Left kidney (tissue), 2 donors: ENCODE data around the gene TNPO3. TPM values are rescaled to one million over a fixed set of nuclear protein-coding genes. Genes with fewer than 3 reads are reported as not detected.

Source experiments
- DNase-seq: peaks from one replicate; pipeline ENCODE4 v3.0.0-alpha.2; 2013
- polyA plus RNA-seq: library from polyadenylated mRNA; unstranded; fragments of 120-200 nt; gene quantifications from one replicate; pipeline ENCODE4 v1.2.1, GENCODE V29; 2013; ENCODE audit not compliant: insufficient read length

Gene TNPO3
- polyA plus RNA-seq, 1 donor = 52.1 TPM

DNA sequence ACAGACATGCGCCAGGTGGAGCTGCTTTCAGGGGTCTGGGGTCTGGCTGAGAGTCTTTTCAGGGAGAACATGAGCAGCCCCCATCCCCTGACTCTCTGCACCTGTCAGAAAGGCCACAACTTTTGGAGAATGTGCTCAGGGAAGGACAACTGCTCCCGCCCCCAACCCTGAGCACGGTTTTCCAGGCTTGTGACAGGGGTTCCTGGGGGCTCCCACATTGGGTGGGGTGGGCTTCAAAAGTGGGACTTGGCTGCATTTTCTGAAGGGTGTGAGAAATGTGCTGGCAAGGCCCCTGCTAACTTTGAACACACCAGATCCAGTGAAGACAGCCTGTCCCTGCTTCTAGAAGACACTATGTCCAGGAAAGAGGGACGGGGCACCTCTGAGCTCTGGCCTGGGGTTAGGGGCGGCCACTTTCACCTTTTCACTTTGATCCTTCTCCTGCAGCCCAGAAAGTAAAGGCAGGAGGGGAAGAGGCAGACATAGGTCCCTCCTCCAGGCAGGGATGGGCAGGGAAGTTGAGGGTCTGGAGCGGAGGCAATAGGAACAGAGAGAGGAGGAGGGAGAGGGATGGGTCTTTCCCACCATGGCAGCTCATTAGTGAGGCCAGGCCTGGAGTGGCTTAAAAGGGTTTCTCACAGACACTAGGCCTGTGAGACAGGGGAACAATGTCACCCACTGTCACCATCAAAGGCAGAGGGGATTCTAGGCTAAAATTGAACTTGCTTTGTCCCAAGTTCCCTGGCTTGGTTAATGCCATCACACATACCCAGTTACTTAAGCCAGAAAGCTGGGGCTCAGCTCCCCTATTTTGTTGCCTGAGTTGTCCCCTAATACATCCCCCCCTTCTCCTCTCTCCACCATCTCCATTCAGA, 145.9 kb downstream of the TNPO3 start:
- no peak for DNase-seq

DNA sequence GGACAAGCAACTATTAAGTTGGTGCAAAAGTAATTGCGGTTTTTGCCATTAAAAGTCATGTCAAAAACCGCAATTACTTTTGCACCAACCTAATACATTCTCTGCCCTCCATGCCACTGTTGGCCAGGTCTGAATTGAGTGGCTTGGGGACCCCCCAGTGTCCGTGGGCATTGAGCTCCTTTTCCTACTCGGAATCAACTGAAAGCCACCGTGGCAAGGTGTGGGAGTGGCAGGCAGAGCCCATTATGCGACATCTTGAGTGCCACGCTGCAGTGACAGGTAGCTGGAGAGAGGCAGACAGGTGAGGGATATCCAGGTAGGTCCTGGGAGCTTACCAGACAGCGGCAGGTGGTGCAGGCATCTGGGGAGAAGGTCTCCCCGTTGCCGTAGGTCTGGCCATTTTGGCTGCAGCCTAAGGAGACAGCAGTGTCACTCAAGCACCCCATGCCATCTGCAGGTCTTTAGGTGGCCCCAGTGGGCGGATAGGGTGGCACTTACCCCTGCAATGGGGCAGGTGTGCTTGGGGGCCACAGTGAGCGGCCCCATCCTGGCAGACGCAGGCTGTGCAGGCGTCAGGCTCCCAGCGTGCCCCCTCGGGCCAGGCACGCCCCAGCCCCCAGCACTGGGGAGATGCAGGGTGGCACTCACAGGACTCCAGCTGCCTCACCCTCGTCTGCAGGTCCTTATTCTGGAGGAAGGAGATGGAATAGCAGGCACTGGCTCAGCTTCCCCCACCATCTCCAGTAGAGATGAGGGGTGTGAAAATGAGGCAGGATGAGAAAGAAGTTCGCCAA, 147.9 kb downstream of the TNPO3 start:
- DNase-seq = no peak

DNA sequence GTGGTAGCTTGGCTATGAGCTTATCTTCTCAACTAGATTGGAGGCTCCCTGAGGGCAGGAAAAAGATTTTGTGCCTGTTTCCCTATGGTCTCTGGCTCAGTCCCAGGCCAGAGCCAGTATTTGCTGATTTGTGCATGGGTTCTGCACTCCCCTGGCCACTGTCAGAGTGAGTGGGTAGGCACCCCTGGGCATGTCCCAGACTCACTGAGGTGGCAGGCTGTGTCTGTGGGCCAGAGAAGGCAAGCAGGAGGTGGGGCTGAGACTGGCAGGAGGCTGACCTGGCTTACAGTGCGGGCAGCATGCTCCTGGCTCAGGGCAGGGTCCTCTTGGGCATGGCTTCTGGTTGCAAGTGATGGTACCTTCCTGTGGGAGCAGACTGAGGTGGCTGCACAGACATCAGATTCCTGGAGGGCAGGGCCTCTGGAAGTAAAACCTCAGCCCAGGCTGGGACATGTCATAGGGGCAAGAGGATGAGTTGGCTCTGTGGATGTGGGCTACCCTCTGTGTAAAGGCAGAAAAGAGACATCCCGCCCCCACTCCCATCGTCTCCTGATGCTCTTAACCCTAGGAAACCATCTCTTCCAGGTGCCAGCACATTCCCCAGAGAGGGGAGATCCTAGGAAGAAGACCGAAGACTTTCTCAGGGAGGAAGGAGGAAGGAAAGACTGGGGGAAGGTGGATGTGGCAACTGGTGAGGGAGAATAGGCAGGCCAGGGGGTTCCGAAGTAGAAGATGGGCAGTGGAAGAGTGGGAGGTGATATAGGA, 148.7 kb downstream of the TNPO3 start:
- DNase-seq = no peak

DNA sequence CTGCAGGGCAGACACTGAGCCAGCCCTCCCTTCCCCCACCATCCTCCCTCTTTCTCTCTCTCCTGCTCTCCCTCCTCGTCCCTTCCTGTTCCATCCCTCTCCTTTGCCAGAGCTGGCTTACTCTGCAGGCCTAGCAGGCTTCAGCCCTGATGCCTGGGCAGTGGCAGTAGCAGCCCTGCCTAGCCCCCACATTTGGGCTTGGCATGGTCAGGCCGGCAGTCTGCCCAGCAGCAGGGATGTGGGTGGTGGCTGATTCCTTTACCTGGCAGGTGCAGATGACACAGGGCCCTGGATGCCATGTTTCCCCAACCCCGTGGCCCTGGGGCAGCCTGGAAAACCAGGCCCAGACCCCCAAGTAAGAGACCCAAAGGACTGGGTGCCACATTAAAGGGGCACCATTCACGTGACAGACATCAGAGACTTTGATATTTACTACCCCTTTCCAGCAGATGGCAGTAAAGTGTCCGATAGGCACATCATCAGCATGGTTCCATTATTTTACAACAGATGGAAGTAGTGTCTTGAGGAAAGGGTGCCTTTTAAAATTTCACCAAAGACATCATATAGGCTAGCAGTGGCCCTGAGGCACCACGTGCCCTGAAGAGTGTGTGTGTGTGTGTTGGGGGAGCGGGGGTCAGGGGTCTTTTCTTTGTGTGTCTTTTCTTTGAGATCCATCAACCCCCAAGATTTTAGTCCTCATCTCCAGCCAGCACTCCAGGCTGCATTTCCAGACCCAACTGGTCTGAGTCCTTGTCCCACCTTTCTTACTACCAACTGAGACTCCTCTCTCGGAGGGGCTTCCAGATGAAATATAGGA, 150.3 kb downstream of the TNPO3 start:
- no peak for DNase-seq

Other genes with a start within 250 kb of the TNPO3 start
- 14.9 TPM for gene FLNC, start 224.7 kb downstream of the TNPO3 start, polyA plus RNA-seq
- 199 TPM for gene ATP6V1F, start 192.3 kb downstream of the TNPO3 start, polyA plus RNA-seq
- gene KCP, start 144.4 kb downstream of the TNPO3 start, polyA plus RNA-seq = 21.6 TPM
- gene IRF5, start 117.2 kb downstream of the TNPO3 start, polyA plus RNA-seq = 8.3 TPM
- 61.0 TPM for gene TSPAN33, start 89.6 kb upstream of the TNPO3 start, polyA plus RNA-seq
- 111 TPM for gene SMO, start 133.5 kb upstream of the TNPO3 start, polyA plus RNA-seq
- gene AHCYL2, start 169.9 kb upstream of the TNPO3 start, polyA plus RNA-seq = 35.7 TPM